ENCODE results near the gene HLA-DQA1. TPM values are rescaled to one million over a fixed set of nuclear protein-coding genes. Genes with fewer than 3 reads are reported as not detected.
A peak's percentile ranks its signal among the peaks of the same experiment; 100 is the strongest.

HLA-DQA1 gene
- total and polyA plus RNA-seq, 10 of the 15 experiments (the other 5 are each of a cell fraction or from before 2014, with no cell fraction given) = 289 to 1,769 (median 460) TPM

- TF ChIP-seq STAT1 (conservative IDR thresholded peaks at IDR 0.05) (no peak), CREB1 (IDR thresholded peaks at IDR 0.05; ENCODE audit: low read depth) (peak; percentile 96), ZNF687 (IDR thresholded peaks at IDR 0.05) (peak; percentile 64), POU2F2 (IDR thresholded peaks at IDR 0.05; ENCODE audit: borderline replicate concordance, low read depth, low read length) (peak; percentile 93; the same call in 2 of the 3 replicates)
Measured at GRCh38 chr6:32637219-32637880, at the start of gene HLA-DQA1 (continued).

GRCh38 chr6:32588156-32588555 lies 49.0 kb upstream of the HLA-DQA1 start:
- Histone ChIP-seq H3K9me3 (replicated peaks; ENCODE audit: control insufficient read depth, insufficient read depth, low read length) (no peaks in the 10 kb centered on the region), H3K4me1 (ENCODE audit: control insufficient read depth, insufficient read depth, low read length) (peaks cover 4% of the 10 kb centered on the region; the same call in 1 of the 2 replicates), H3K4me2 (ENCODE audit: control insufficient read depth, insufficient read depth) (peak overlapping the region; percentile 64), H2AFZ (ENCODE audit: control insufficient read depth, low read depth, low read length) (no peak overlapping the region), H3K36me3 (ENCODE audit: control insufficient read depth in 2 of 2, insufficient read depth in 2 of 2, low read length in 1 of 2) (no peaks in the 10 kb centered on the region), H4K20me1 (ENCODE audit: control insufficient read depth, insufficient read depth) (no peaks in the 10 kb centered on the region), H3K27me3 (replicated peaks in 1 of 2; ENCODE audit: control insufficient read depth in 2 of 2, insufficient read depth in 2 of 2, low read length in 1 of 2) (no peaks in the 10 kb centered on the region), H3K27ac (ENCODE audit: control insufficient read depth, insufficient read depth) (peak overlapping the region; percentile 93), H3K9ac (ENCODE audit: control insufficient read depth, insufficient read depth, low read length) (peak overlapping the region; percentile 91), H3K79me2 (ENCODE audit: control insufficient read depth, insufficient read depth, low read length) (peaks cover 50% of the 10 kb centered on the region), H3K4me3 (peak overlapping the region; percentile 78)
- RAD21 ChIA-PET (ENCODE audit: unreplicated experiment) = interaction anchor here (0.7 to 3.0 kb wide), 9 partner anchors 34 to 127 kb away, joined by 3 to 14 read pairs (median 4); partner anchors contain the start of gene HLA-DQB1
- DNase-seq (ENCODE audit: low read depth, low spot score) (no peak), ATAC-seq (no peak), FAIRE-seq (no peak)
- WGBS (ENCODE audit: insufficient coverage, insufficient replicate concordance, low lambda C conversion rate, missing lambda C conversion rate) = 3% methylated on average over 2 of the region's 2 CpGs
- BruUV-seq (replicated peaks) = no TSS peak
- CTCF ChIA-PET = interaction anchor here (0.9 to 2.4 kb wide), 7 partner anchors 34 to 156 kb away, joined by 3 to 7 read pairs (median 4); partner anchors contain the start of gene HLA-DQA1
- POLR2A ChIA-PET = interaction anchor here (0.6 to 5.7 kb wide), 16 partner anchors 9 to 149 kb away, joined by 3 to 77 read pairs (median 8); partner anchors contain the start of genes HLA-DQA1, HLA-DQB1, HLA-DRA and HLA-DRB5
- SMC1A ChIA-PET (ENCODE audit: uncharacterized antibody, unreplicated experiment) = interaction anchor here (0.6 to 4.7 kb wide), 12 partner anchors 10 to 147 kb away, joined by 3 to 18 read pairs (median 5); partner anchors contain the start of genes HLA-DQA1 and HLA-DQB1
- intact Hi-C loops (cut with micrococcal nuclease; ENCODE audit: unreplicated experiment) = loop anchor here (2.0 to 5.0 kb wide), 3 partner anchors 21 to 151 kb away; partner anchors contain the start of genes HLA-DQA1 and HLA-DRA
- TF ChIP-seq MEF2B (IDR thresholded peaks at IDR 0.05; ENCODE audit: partially characterized antibody, poor library complexity, severe bottlenecking) = no peak
- TF ChIP-seq POLR2A (IDR thresholded peaks at IDR 0.05; ENCODE audit: low read depth, low read length) = peak; percentile 59
- peak; percentile 14; the same call in 1 of the 2 replicates for TF ChIP-seq TAF1 (IDR thresholded peaks at IDR 0.05; ENCODE audit: borderline replicate concordance, low read depth, low read length)
- peak; percentile 45 for TF ChIP-seq LARP7 (IDR thresholded peaks at IDR 0.05)
- no peak for TF ChIP-seq JUNB (IDR thresholded peaks at IDR 0.05)
- TF ChIP-seq MLLT1 (IDR thresholded peaks at IDR 0.05) = peak; percentile 75
- in situ Hi-C loops (cut with MboI) = loop anchor here (5.0 kb wide), 1 partner anchor 61 kb away; no protein-coding TSS in a partner anchor
